Activated CD4-positive, alpha-beta T cell treated with anti-CD3 and anti-CD28 coated beads, Interleukin-2, amount 10 ng/mL, durations not matched to agents 24 days and 14 days (primary cell): Measurements from ENCODE around the gene PRICKLE2. TPM values are rescaled to one million over a fixed set of nuclear protein-coding genes. Genes with fewer than 3 reads are reported as not detected.

Experiments used
- DNase-seq: peaks from one replicate; pipeline ENCODE4 v3.0.0; 2022
- H3K27ac Mint-ChIP-seq: one replicate; pipeline ENCODE4 v1.8.0; 2022; ENCODE audit warnings: mild to moderate bottlenecking, mixed read lengths
- H3K27me3 Mint-ChIP-seq: one replicate; pipeline ENCODE4 v1.8.0; 2022; ENCODE audit warnings: mixed read lengths
- H3K36me3 Mint-ChIP-seq: one replicate; pipeline ENCODE4 v1.8.0; 2022; ENCODE audit warnings: low read depth, mild to moderate bottlenecking, mixed read lengths
- H3K4me1 Mint-ChIP-seq: one replicate; pipeline ENCODE4 v1.8.0; 2021; ENCODE audit warnings: mixed read lengths
- H3K4me3 Mint-ChIP-seq: one replicate; pipeline ENCODE4 v1.8.0; 2022; ENCODE audit warnings: mild to moderate bottlenecking, moderate library complexity, mixed read lengths
- H3K9me3 Mint-ChIP-seq: one replicate; pipeline ENCODE4 v1.8.0; 2021; ENCODE audit warnings: mixed read lengths
- intact Hi-C: fragments of 100-400 bp; cut with micrococcal nuclease; formaldehyde crosslinking; loops from one replicate; pipeline ENCODE4 v1.15.1; 2023
- total RNA-seq: library from RNA; stranded (reverse); gene quantifications from 2 replicates; pipeline ENCODE4 v1.2.3, GENCODE V29; 2022

The PRICKLE2 gene
- total RNA-seq, 1 donor from 2014 or later: not detected

DNA sequence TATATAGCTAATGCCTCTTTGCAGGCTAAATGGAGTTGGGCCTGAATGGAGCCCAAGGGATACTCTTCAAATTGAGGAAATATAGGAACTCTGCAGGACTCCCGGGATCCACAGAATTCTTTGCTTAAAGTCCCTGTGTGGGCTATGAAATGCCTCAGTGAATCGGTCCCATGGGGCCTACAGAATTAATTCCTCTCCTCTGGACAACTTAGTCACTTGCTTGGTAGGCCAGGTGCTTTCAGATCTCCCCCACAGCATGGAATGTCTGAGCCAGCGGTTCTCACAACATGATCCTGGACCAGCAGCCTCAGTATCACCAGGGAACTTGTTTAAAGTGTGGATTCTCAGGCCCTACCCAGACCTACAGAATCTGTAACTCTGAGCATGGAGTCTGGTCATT is 15.1 kb upstream of the PRICKLE2 start:
- no peak overlapping the region for H3K4me3 Mint-ChIP-seq
- intact Hi-C loops: no loop called here

DNA sequence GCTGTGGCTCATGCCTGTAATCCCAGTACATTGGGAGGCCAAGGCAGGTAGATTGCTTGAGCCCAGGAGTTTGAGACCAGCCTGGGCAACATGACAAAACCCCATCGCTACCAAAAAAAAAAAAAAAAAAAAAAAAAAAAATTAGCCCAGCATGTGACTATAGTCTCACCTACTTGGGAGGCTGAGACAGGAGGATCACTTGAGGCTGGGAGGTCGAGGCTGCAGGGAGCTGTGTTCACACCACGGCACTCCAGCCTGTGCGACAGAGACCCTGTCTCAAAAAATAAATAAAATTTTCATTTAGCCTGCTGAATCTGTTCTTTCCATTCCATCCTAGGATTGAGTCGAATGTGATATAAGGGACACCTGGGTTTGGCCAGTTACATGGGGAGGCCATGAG is 14.6 kb upstream of the PRICKLE2 start:
- H3K4me1 Mint-ChIP-seq: no peaks in the 10 kb centered on the region
- H3K36me3 Mint-ChIP-seq: no peaks in the 10 kb centered on the region
- H3K9me3 Mint-ChIP-seq: peaks cover 4% of the 10 kb centered on the region
- H3K4me3 Mint-ChIP-seq: no peak overlapping the region
- no peaks in the 10 kb centered on the region for H3K27me3 Mint-ChIP-seq
- intact Hi-C loops: no loop called here
- no peak overlapping the region for H3K27ac Mint-ChIP-seq
- no peak for DNase-seq

More for the DNA sequence above, 15.1 kb upstream of the PRICKLE2 start:
- no peaks in the 10 kb centered on the region for H3K27me3 Mint-ChIP-seq
- no peaks in the 10 kb centered on the region for H3K36me3 Mint-ChIP-seq
- H3K27ac Mint-ChIP-seq: no peak overlapping the region
- no peaks in the 10 kb centered on the region for H3K4me1 Mint-ChIP-seq
- DNase-seq: no peak
- H3K9me3 Mint-ChIP-seq: no peaks in the 10 kb centered on the region

DNA sequence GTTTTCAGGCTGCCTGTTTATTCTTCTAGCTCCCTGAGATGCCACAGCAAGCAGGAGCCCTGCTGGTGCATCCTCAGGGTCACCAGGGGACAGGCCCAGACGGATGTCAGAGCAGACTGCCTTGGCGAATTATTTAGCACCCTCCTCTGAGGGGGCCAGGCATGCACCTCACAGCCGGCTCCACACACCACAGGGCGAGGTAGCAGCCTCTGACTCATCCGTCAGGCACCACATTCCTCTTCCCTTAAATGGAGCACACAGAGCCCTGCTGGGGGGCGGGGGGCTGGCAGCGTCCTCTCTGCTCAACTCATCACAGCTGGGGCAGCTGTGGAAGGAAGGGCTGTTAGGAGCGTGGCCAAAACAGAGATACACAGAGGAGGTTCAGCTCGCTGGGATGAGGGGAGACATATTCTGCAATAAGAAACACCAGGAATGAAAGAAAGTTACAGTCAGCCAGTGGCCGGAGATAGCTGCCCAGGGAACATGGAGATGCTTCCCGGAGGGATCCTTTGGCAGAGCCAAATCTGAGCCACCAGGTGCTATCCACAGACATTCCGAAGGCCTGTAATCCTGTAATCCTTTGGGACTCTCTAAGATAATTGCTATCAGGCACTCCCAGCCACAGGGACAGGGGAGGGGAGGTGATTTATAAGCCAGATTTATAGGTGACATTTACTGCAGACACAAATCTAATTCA is 13.9 kb upstream of the PRICKLE2 start:
- H3K27me3 Mint-ChIP-seq: no peaks in the 10 kb centered on the region
- no peak overlapping the region for H3K27ac Mint-ChIP-seq
- H3K4me1 Mint-ChIP-seq: no peaks in the 10 kb centered on the region
- peaks cover 7% of the 10 kb centered on the region for H3K9me3 Mint-ChIP-seq
- no peak for DNase-seq
- intact Hi-C loops: no loop called here
- no peaks in the 10 kb centered on the region for H3K36me3 Mint-ChIP-seq
- no peak overlapping the region for H3K4me3 Mint-ChIP-seq

DNA sequence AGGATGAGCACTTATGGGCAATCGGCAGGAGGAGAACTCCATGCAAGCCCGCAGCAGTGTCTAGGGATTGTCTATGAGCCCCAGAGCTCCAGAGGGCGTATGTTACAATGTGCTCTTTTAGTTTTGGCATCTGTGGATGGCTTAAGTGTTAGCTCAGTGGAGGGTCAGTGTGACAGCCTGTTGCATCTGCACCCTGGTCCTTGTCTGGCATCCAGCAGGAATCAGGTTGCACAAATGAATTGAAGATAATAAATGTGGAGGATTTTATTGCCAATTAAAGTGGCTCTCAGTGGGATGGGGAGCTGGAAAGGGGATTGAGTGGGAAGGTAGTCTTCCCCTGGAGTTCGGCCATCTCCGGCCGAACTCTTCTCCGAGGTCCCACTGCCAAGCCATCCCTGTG is 11.8 kb upstream of the PRICKLE2 start:
- Mint-ChIP-seq H3K4me1 (no peaks in the 10 kb centered on the region), H3K27me3 (no peaks in the 10 kb centered on the region), H3K9me3 (peaks cover 7% of the 10 kb centered on the region), H3K27ac (no peak overlapping the region), H3K36me3 (no peaks in the 10 kb centered on the region), H3K4me3 (no peak overlapping the region)
- DNase-seq: no peak
- intact Hi-C loops: no loop called here

DNA sequence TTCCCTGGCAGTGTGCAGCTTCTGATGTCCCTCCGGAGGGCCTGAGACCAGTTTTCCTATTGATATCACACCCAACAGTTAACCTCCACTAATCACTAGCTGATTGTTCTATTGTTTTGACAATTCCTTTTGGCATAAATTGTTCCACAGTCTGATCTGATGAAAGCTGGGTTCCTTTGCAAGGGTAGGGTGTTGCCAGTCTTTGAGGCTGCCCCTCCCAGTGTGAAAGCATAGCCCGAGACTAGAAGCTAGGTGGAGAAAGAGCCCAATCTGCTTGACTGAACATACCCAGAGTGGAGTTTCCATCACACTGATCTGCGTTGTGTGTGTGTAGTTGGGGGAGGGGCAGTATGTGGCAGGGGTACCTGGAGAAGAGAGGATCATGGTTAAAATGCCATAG is 10.3 kb upstream of the PRICKLE2 start:
- H3K27me3 Mint-ChIP-seq: no peaks in the 10 kb centered on the region
- no peak for DNase-seq

DNA sequence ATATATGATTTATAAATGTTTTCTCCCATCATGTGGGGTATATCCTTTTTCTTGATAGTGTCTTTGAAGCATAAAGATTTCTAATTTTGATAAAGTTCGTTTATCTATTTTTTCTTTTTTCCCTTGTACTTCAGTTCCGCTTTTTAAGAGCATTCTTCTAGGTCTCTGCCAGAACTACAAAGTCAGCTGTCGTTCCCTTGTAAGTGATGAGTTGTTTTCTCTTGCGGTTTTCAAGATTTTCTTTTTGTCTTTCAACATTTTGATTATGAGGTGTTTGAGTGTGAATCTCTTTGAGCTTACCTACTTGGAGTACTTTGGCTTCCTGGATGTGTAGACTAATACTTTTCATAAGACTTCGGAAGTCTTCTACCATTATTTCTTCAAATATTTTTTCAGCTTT is 9.3 kb upstream of the PRICKLE2 start:
- Mint-ChIP-seq H3K4me3 (no peak overlapping the region), H3K27ac (no peak overlapping the region), H3K4me1 (no peaks in the 10 kb centered on the region), H3K36me3 (no peaks in the 10 kb centered on the region), H3K27me3 (no peaks in the 10 kb centered on the region), H3K9me3 (peaks cover 7% of the 10 kb centered on the region)
- intact Hi-C loops: no loop called here
- DNase-seq: no peak

More for the DNA sequence above, 10.3 kb upstream of the PRICKLE2 start:
- H3K9me3 Mint-ChIP-seq: peaks cover 7% of the 10 kb centered on the region
- intact Hi-C loops: no loop called here
- H3K36me3 Mint-ChIP-seq: no peaks in the 10 kb centered on the region
- H3K4me3 Mint-ChIP-seq: no peak overlapping the region
- no peak overlapping the region for H3K27ac Mint-ChIP-seq
- no peaks in the 10 kb centered on the region for H3K4me1 Mint-ChIP-seq

DNA sequence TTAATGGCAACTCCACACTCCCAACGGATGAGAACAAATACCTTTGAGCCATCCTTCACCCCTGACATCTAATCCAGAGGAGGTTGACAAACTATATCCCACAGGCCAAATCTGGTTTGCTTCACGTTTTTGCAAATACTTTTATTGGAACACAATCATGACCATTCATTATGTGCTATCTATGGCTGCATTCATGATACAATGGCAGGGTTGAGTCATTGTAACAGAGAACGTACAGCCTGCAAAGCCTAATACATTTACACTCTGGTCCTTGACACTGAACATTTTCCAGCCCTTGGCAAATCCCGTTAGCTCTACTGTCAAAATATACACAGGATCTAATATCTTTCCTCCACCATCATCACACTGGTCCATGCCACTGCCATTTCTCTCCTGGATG is 7.6 kb upstream of the PRICKLE2 start:
- Mint-ChIP-seq H3K36me3 (no peaks in the 10 kb centered on the region), H3K27ac (no peak overlapping the region), H3K4me1 (no peaks in the 10 kb centered on the region), H3K27me3 (no peaks in the 10 kb centered on the region), H3K4me3 (no peak overlapping the region), H3K9me3 (peaks cover 7% of the 10 kb centered on the region)
- intact Hi-C loops: no loop called here
- DNase-seq: no peak

DNA sequence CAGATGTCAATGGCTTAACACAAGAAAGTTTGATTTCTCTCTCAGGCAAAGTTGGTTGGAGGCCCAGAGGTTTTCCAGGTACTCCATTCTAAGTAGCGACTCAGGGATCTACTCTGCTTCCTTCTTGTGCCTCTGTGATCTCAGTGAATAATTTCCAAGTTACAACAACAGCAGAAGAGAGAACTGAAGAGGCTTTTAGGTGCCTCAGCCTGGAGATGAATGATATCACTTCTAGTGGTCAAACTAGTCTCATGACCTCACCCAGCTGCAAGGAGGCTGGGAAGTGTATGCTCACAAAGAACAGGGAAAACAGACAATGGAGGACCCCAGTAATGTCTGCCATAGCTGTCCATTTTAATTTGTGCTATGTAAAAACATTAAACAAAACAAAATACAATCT is 4.6 kb upstream of the PRICKLE2 start:
- no peak for DNase-seq
- H3K4me3 Mint-ChIP-seq: no peak overlapping the region
- H3K4me1 Mint-ChIP-seq: no peaks in the 10 kb centered on the region
- intact Hi-C loops: no loop called here
- H3K27me3 Mint-ChIP-seq: no peaks in the 10 kb centered on the region
- H3K9me3 Mint-ChIP-seq: peaks cover 4% of the 10 kb centered on the region
- no peaks in the 10 kb centered on the region for H3K36me3 Mint-ChIP-seq
- no peak overlapping the region for H3K27ac Mint-ChIP-seq

DNA sequence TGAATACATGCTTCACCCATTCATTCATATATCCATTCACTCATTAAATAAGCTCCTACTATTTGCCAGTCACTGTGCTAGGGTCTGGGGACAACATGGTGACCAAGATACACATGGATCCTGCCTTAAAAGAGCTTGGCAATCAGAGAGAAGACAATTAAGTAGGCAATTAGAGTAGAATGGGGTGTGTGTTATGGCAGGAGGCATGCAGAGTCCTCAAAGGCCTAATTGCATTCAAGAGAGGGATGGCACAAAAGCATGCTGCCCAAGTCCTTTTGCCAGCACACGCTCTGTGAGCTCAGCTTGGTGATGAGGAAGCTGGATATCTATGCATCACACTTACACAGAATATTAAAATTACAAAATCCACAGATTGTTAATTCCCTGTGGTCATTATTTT is 2.8 kb upstream of the PRICKLE2 start:
- Mint-ChIP-seq H3K4me3 (no peak overlapping the region), H3K9me3 (no peaks in the 10 kb centered on the region), H3K27me3 (no peaks in the 10 kb centered on the region), H3K27ac (no peak overlapping the region), H3K4me1 (no peaks in the 10 kb centered on the region), H3K36me3 (no peaks in the 10 kb centered on the region)
- intact Hi-C loops: no loop called here
- DNase-seq: no peak

DNA sequence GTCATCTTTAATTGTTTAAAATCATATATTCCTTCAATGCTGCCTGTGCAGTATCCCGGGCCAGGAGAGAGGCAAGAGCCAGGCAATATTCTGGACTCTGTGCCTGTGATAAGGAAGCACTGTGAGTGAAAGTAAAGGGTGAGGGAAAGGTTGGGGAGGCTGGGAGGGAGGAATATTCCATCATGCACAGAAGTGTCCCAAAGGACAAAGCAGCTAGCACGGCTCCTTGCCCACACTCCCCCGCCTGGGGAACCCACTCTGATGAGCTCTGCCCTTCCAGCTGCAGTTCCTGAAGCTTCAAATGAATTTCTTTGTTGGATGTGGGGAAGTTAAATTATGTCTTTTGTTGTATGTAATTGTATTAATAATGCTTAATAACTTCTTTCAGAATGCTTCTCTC is 1.5 kb upstream of the PRICKLE2 start:
- Mint-ChIP-seq H3K36me3 (no peaks in the 10 kb centered on the region), H3K4me3 (no peak overlapping the region), H3K9me3 (no peaks in the 10 kb centered on the region), H3K4me1 (no peaks in the 10 kb centered on the region), H3K27ac (no peak overlapping the region), H3K27me3 (no peaks in the 10 kb centered on the region)
- intact Hi-C loops: no loop called here
- no peak for DNase-seq

DNA sequence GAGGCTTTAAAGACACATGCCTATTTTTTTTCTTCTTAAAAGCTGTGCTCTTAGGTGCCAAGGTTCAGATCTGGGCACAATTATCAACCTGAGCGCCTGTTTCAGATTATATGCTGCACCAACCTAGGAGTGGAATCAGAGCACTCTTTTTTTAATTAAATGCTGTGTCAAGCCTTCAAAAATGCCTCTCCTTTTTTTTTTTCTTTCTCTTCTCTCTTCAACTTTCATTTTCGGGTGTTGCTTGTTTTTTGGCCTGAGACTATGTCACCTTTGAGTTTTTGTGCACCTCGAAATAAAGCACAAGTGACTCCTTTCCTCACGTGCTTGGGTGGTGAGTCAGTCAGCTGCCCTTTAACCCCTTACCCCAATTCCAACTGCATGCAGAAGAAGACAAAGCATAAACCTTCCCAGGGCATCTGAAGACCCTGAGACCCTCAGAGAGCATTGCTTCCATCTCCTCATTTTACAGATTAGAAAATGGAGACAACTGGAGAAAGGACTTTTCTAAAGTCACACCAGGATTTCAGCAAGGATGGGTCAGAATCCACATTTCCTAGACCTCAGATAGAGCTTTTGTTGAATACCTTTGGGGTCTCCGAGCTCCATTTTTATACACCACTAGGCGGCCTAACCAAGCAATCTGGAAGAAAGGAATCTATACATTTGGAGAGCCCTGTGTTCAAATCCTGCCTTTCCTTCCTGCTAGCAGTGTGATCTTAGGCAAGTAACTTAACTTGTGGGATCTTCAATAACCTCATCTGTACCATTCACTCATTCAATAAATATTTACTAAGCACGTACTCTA is 631 bp upstream of the PRICKLE2 start:
- Mint-ChIP-seq H3K4me3 (no peak overlapping the region), H3K27ac (no peak overlapping the region), H3K4me1 (no peaks in the 10 kb centered on the region), H3K27me3 (no peaks in the 10 kb centered on the region), H3K36me3 (no peaks in the 10 kb centered on the region), H3K9me3 (no peaks in the 10 kb centered on the region)
- intact Hi-C loops: no loop called here
- no peak for DNase-seq

DNA sequence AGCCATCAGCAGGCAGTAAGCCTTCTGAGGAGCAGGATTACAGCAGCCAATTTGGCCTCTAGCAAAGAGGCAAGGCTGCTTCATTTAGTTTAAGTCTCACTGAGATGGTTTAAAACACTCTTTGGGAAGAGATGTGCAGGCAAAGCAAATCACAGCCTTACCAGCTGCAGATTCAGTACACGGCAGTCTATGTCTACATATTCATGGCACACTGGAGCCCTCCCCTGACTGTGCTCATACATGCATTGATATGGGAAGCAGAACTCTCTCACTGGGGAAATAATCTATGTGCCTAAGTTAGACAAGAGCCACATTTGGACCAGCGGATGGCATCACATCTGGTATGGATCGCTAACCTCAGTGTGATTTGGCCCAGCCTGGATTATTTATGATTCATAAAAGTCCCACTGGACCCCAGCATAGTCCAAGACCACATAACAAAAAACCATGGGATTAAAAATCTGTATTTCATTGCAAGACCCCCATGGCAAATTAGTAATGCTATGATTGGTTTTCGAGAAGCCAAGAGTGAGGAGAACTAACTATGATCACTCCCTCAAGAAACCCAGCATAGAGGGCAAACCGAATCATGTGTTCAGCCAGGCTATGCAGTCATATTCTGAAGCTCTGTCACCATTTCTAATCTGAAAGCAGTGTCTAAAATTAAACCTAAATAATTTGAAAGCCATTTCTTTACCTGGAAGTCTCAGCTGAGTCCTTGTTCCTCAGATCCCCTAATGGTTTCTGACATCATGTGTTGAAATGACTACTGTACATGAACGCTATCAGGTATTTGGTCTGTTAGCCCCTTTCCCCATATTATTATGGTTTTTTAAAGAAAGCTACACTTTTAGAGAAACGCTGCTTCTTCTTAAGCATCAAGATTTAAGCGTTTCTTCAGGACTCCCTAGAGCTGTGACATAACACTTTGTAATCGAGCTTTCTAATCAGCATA is 1.2 kb downstream of the PRICKLE2 start:
- no peak overlapping the region for H3K4me3 Mint-ChIP-seq
- H3K9me3 Mint-ChIP-seq: no peaks in the 10 kb centered on the region
- no peaks in the 10 kb centered on the region for H3K36me3 Mint-ChIP-seq
- H3K27me3 Mint-ChIP-seq: no peaks in the 10 kb centered on the region
- no peak for DNase-seq
- H3K4me1 Mint-ChIP-seq: no peaks in the 10 kb centered on the region
- intact Hi-C loops: no loop called here
- H3K27ac Mint-ChIP-seq: no peak overlapping the region

DNA sequence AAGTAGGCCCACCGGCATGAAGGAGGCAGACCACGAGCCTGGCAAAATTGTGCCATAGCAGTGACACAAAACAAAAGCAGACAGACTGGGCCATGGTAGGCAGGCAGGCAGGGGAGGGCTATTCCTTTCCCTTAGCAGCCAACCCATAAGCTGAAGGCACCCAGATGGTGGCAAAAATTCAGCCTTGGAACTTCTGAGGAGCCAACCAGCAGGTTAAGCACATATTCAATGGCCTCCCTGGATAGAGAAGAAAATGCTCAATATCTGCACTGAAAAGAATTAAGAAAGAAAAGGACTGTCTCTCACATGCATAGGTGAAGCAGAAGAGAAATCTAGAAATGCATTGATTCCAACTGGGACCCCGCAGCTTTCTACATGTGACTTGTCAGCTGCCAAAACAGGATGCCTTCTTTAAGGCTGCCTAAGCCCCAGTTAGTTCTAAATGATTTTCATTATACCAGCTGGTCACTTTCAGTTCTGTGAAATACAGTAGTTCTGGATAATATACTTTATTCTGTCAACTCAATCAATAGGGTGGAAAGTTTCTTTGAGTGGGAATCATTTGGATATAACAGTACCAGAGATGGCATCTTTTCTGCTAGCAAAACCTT is 2.7 kb downstream of the PRICKLE2 start:
- no peak for DNase-seq
- Mint-ChIP-seq H3K27me3 (no peaks in the 10 kb centered on the region), H3K36me3 (no peaks in the 10 kb centered on the region), H3K4me3 (no peak overlapping the region), H3K4me1 (no peaks in the 10 kb centered on the region), H3K9me3 (no peaks in the 10 kb centered on the region), H3K27ac (no peak overlapping the region)
- intact Hi-C loops: no loop called here
